ENCODE results near the gene NUSAP1.

GRCh38 chr15:41429003-41429890, 96.6 kb downstream of the NUSAP1 start:
- no peak for TF ChIP-seq CTCF (IDR thresholded peaks at IDR 0.05; ENCODE audit: low read depth, low read length, missing input control)
- TF ChIP-seq SP1 (IDR thresholded peaks at IDR 0.05): no peak
- no peak for TF ChIP-seq RAD21 (IDR thresholded peaks at IDR 0.05)
- TF ChIP-seq JUND (IDR thresholded peaks at IDR 0.05): no peak
- TF ChIP-seq GABPA (IDR thresholded peaks at IDR 0.05 in 1 of 2, conservative IDR thresholded peaks at IDR 0.05 in 1 of 2): no peak
- TF ChIP-seq, protein P1, sequence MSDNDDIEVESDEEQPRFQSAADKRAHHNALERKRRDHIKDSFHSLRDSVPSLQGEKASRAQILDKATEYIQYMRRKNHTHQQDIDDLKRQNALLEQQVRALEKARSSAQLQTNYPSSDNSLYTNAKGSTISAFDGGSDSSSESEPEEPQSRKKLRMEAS (IDR thresholded peaks at IDR 0.05): no peak
- TF ChIP-seq ZBTB33 (IDR thresholded peaks at IDR 0.05): no peak
- TF ChIP-seq, protein P2, sequence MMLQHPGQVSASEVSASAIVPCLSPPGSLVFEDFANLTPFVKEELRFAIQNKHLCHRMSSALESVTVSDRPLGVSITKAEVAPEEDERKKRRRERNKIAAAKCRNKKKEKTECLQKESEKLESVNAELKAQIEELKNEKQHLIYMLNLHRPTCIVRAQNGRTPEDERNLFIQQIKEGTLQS (IDR thresholded peaks at IDR 0.05): no peak
- TF ChIP-seq EGR1 (IDR thresholded peaks at IDR 0.05; ENCODE audit: low read depth in 2 of 2): no peak
- no peak for TF ChIP-seq TAF1 (conservative IDR thresholded peaks at IDR 0.05)
- TF ChIP-seq NR2F2 (IDR thresholded peaks at IDR 0.05): no peak
- TF ChIP-seq, protein P3, sequence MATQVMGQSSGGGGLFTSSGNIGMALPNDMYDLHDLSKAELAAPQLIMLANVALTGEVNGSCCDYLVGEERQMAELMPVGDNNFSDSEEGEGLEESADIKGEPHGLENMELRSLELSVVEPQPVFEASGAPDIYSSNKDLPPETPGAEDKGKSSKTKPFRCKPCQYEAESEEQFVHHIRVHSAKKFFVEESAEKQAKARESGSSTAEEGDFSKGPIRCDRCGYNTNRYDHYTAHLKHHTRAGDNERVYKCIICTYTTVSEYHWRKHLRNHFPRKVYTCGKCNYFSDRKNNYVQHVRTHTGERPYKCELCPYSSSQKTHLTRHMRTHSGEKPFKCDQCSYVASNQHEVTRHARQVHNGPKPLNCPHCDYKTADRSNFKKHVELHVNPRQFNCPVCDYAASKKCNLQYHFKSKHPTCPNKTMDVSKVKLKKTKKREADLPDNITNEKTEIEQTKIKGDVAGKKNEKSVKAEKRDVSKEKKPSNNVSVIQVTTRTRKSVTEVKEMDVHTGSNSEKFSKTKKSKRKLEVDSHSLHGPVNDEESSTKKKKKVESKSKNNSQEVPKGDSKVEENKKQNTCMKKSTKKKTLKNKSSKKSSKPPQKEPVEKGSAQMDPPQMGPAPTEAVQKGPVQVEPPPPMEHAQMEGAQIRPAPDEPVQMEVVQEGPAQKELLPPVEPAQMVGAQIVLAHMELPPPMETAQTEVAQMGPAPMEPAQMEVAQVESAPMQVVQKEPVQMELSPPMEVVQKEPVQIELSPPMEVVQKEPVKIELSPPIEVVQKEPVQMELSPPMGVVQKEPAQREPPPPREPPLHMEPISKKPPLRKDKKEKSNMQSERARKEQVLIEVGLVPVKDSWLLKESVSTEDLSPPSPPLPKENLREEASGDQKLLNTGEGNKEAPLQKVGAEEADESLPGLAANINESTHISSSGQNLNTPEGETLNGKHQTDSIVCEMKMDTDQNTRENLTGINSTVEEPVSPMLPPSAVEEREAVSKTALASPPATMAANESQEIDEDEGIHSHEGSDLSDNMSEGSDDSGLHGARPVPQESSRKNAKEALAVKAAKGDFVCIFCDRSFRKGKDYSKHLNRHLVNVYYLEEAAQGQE (IDR thresholded peaks at IDR 0.05): no peak

Measured in liver (tissue), 3 donors.